Left ventricle myocardium inferior (tissue), 1 donor: ENCODE results near the gene CMTM3. TPM values are rescaled to one million over a fixed set of nuclear protein-coding genes. Genes with fewer than 3 reads are reported as not detected.
"Not testable (repeated sequence)": the region's sequence is repeated elsewhere in the genome, so short reads cannot be mapped to it uniquely, and the experiment has no call there.

Experiments used
- DNase-seq: peaks from one replicate; pipeline ENCODE4 v3.0.0-alpha.2; 2020
- H3K27ac ChIP-seq: fragments of 200-600 bp; replicated peaks from 2 replicates; pipeline ENCODE4 v1.8.0; 2021
- H3K27me3 ChIP-seq: fragments of 200-600 bp; 2 replicates; pipeline ENCODE4 v1.8.0; 2021; ENCODE audit warnings: low read depth
- H3K36me3 ChIP-seq: fragments of 200-600 bp; 2 replicates; pipeline ENCODE4 v1.8.0; 2021
- H3K4me1 ChIP-seq: fragments of 200-600 bp; 2 replicates; pipeline ENCODE4 v1.8.0; 2021
- H3K4me3 ChIP-seq: fragments of 200-600 bp; 2 replicates; pipeline ENCODE4 v1.8.0; 2021; ENCODE audit warnings: mild to moderate bottlenecking, moderate library complexity
- H3K9me3 ChIP-seq: fragments of 200-600 bp; replicated peaks from 2 replicates; pipeline ENCODE4 v1.8.0; 2021
- intact Hi-C: fragments of 100-400 bp; cut with micrococcal nuclease; formaldehyde crosslinking; loops from one replicate; pipeline ENCODE4 v1.11.0; 2022
- total RNA-seq: library from RNA; stranded (reverse); fragmentation: NEBNext Ultra II Directional; extraction: Animal tissue kit (Norgen Biotek cat#: 25700); gene quantifications from one replicate; pipeline ENCODE4 v1.2.1, GENCODE V29; 2021
- TF ChIP-seq, protein P1 (sequence below): fragments of 200-600 bp; IDR thresholded peaks from 2 replicates; pipeline ENCODE4 v1.8.0; 2021; ENCODE audit warnings: antibody characterized with exemption, mild to moderate bottlenecking, borderline replicate concordance
- donor health status: DM: no; HTN: yes; CAD: no; lungs with severe emphysema.

Gene CMTM3
- total RNA-seq, 1 donor from 2014 or later = 8.3 TPM

DNA sequence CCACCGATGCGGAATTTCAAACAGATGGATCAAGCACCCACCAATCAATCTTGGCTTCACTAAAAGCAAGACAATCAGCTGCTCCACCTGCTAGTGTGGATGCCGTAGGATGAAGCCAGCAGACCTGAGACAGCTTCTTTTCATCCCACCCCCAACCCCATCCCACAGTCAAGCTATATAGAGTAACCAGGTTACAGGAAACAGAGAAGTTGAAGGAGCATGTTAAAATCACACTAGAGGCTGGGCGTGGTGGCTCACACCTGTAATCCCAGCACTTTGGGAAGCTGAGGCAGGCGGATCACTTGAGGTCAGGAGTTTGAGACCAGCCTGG is 54.3 kb downstream of the CMTM3 start:
- Histone ChIP-seq H3K9me3 (no peaks in the 10 kb centered on the region), H3K4me3 (no peak overlapping the region), H3K4me1 (peaks cover 30% of the 10 kb centered on the region), H3K27ac (no peak overlapping the region), H3K36me3 (no peaks in the 10 kb centered on the region), H3K27me3 (no peaks in the 10 kb centered on the region)
- DNase-seq = no peak
- intact Hi-C loops = no loop called here
- TF ChIP-seq, protein P1, sequence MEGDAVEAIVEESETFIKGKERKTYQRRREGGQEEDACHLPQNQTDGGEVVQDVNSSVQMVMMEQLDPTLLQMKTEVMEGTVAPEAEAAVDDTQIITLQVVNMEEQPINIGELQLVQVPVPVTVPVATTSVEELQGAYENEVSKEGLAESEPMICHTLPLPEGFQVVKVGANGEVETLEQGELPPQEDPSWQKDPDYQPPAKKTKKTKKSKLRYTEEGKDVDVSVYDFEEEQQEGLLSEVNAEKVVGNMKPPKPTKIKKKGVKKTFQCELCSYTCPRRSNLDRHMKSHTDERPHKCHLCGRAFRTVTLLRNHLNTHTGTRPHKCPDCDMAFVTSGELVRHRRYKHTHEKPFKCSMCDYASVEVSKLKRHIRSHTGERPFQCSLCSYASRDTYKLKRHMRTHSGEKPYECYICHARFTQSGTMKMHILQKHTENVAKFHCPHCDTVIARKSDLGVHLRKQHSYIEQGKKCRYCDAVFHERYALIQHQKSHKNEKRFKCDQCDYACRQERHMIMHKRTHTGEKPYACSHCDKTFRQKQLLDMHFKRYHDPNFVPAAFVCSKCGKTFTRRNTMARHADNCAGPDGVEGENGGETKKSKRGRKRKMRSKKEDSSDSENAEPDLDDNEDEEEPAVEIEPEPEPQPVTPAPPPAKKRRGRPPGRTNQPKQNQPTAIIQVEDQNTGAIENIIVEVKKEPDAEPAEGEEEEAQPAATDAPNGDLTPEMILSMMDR = no peak

DNA sequence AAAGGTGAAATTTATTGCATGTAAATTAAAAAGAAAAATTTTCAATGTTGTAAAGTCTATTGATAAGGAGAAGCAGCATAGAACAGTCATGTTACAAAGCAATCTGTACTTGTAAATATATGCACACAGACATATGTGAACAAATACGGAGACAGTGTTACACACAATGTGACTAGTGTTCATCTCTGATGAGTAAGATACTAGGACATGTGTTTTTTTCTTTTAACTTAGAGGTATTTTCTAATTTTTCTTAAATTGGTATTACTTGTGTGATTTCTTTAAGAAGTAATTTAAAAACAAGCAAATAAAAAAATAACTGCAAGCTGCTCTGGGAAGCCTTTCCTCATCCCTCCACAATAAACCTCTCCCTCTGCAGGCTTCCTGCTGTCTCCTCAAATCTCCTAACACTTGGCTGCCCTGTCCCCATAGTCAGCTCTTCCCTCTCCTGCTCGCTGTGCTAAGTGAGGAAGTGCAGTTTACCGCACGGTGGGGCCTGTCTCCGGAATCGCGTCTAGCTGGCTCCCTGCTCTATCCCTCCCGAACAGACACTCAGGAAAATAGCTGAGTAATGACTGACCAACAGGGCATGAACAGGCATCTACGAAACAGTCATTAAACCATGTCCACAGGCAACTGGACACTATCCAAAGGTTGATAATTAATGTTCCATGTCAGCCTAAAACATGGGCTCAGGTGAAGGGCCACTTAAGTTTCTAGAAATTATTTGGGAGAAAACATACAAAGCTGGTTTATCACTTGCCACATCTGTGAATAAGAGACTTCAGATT is 56.1 kb downstream of the CMTM3 start:
- Histone ChIP-seq H3K27ac (peak overlapping the region; percentile 73), H3K9me3 (no peaks in the 10 kb centered on the region), H3K36me3 (no peaks in the 10 kb centered on the region), H3K27me3 (no peaks in the 10 kb centered on the region), H3K4me1 (peaks cover 30% of the 10 kb centered on the region), H3K4me3 (no peak overlapping the region)
- TF ChIP-seq, protein P1 = peak; percentile 40
- DNase-seq = peak; percentile 60
- intact Hi-C loops = no loop called here

GRCh38 chr16:66661210-66661560 is 56.7 kb downstream of the CMTM3 start:
- intact Hi-C loops = no loop called here
- H3K27ac ChIP-seq = peak overlapping the region; percentile 73

GRCh38 chr16:66661671-66662346 is 57.3 kb downstream of the CMTM3 start:
- Histone ChIP-seq H3K4me1 (peaks cover 30% of the 10 kb centered on the region), H3K27ac (peak overlapping the region; percentile 73)
- H3K36me3 ChIP-seq, intact Hi-C loops, H3K4me3 ChIP-seq, H3K27me3 ChIP-seq, H3K9me3 ChIP-seq, DNase-seq: not testable (repeated sequence)

More at GRCh38 chr16:66661210-66661560, 56.7 kb downstream of the CMTM3 start:
- no peaks in the 10 kb centered on the region for H3K36me3 ChIP-seq
- no peaks in the 10 kb centered on the region for H3K27me3 ChIP-seq
- H3K4me1 ChIP-seq = peaks cover 30% of the 10 kb centered on the region
- TF ChIP-seq, protein P1 = no peak
- H3K4me3 ChIP-seq = no peak overlapping the region
- no peaks in the 10 kb centered on the region for H3K9me3 ChIP-seq
- DNase-seq = no peak

DNA sequence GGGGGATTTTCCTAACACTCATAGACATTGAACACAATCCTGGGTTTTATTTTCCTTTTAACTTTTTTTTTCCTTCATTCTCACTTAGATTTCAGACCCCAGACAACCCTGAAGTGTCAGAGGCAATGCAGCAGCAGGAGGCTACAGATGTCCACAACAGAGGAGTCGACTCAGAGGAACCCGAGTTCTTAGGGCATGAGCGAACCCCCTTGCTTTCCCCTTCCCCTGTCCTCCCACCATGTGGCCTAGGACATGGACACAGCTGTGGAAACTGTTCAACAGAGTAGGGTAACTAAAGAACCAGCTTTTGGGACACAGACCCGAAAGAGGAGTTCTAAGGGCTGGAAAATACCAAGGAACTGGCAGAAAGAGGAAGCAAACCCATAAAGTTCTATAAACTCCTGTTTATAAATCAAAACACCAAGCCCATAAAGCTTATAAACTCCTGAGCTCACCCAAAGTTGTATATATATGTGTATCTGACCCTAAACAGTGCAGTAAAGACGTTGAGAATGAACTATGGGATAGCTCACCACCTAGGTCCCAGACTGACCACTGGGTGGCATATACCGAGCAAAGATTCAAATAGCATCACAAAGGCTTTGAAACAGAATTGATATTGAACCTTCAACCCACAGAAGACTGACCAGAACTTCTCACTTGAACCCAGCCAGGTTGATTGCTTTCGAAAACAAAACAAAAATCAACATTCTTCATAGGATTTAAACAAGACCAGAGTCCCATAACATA is 58.1 kb downstream of the CMTM3 start:
- intact Hi-C loops = no loop called here
- no peak for DNase-seq
- TF ChIP-seq, protein P1 = peak; percentile 59

More for the DNA sequence above, 58.1 kb downstream of the CMTM3 start:
- Histone ChIP-seq H3K4me3 (no peak overlapping the region), H3K27ac (peak overlapping the region; percentile 73), H3K9me3 (no peaks in the 10 kb centered on the region), H3K27me3 (no peaks in the 10 kb centered on the region), H3K4me1 (peaks cover 30% of the 10 kb centered on the region), H3K36me3 (no peaks in the 10 kb centered on the region)

Other genes starting within 250 kb of the CMTM3 start
- gene CDH5, start 238.0 kb upstream of the CMTM3 start, total RNA-seq = 47.1 TPM
- gene BEAN1, start 177.4 kb upstream of the CMTM3 start, total RNA-seq = 0.33 TPM
- 18.6 TPM for gene TK2, start 54.6 kb upstream of the CMTM3 start, total RNA-seq
- gene CKLF, start 52.1 kb upstream of the CMTM3 start, total RNA-seq = 7.8 TPM
- 1.0 TPM for gene CMTM1, start 38.3 kb upstream of the CMTM3 start, total RNA-seq
- not detected for gene CMTM2, start 25.2 kb upstream of the CMTM3 start, total RNA-seq
- gene CMTM4, start 92.0 kb downstream of the CMTM3 start, total RNA-seq = 11.3 TPM
- 82.9 TPM for gene DYNC1LI2, start 146.9 kb downstream of the CMTM3 start, total RNA-seq
- not detected for gene TERB1, start 196.9 kb downstream of the CMTM3 start, total RNA-seq
- gene NAE1, start 226.3 kb downstream of the CMTM3 start, total RNA-seq = 28.4 TPM
- gene CA7, start 239.7 kb downstream of the CMTM3 start, total RNA-seq = not detected